Stimulated activated naive CD8-positive, alpha-beta T cell treated with anti-CD3 and anti-CD28 coated beads, Interleukin-15, amount 100 ng/mL, for 72 hours (primary cell): ENCODE results near the gene TENM4.

Experiments used
- ATAC-seq: fragments of 150-1000 bp; cut with Tn5 transposase; 2 replicates; pipeline ENCODE4 v1.10.0; 2021; ENCODE audit warnings: mild to moderate bottlenecking, moderate library complexity
- DNase-seq, 2 donors: peaks; one replicate each; pipeline ENCODE4 v3.0.0; 2021 to 2022
- H3K27ac Mint-ChIP-seq, 2 donors: one replicate each; pipeline ENCODE4 v1.8.0; 2022; ENCODE audit warnings: mild to moderate bottlenecking in 2 of 2, mixed read lengths in 2 of 2, moderate library complexity in 2 of 2
- H3K27me3 Mint-ChIP-seq: one replicate; pipeline ENCODE4 v1.8.0; 2022; ENCODE audit warnings: mixed read lengths
- H3K4me1 Mint-ChIP-seq: one replicate; pipeline ENCODE4 v1.8.0; 2022; ENCODE audit warnings: mild to moderate bottlenecking, mixed read lengths
- H3K4me3 Mint-ChIP-seq, 2 donors: one replicate each; pipeline ENCODE4 v1.8.0; 2022; ENCODE audit warnings: mild to moderate bottlenecking in 2 of 2, mixed read lengths in 2 of 2, moderate library complexity in 1 of 2
- H3K9me3 Mint-ChIP-seq, 2 donors: one replicate each; pipeline ENCODE4 v1.8.0; 2022; ENCODE audit warnings: mixed read lengths in 2 of 2

TENM4 gene

GRCh38 chr11:78973876-78974275, 467.0 kb downstream of the TENM4 start:
- Mint-ChIP-seq H3K4me3 (no peak overlapping the region), H3K27ac (no peak overlapping the region), H3K4me1 (no peaks in the 10 kb centered on the region), H3K9me3 (peaks cover 7 to 10% of the 10 kb centered on the region in 2 donors), H3K27me3 (peaks cover 11% of the 10 kb centered on the region)
- no peak for ATAC-seq
- no peak for DNase-seq

- Mint-ChIP-seq H3K27me3 (peaks cover 9% of the 10 kb centered on the region), H3K27ac (no peak overlapping the region), H3K9me3 (peaks cover 3 to 6% of the 10 kb centered on the region in 2 donors), H3K4me3 (no peak overlapping the region), H3K4me1 (no peaks in the 10 kb centered on the region)
- ATAC-seq (no peak), DNase-seq (no peak)
These were observed 468.2 kb downstream of the TENM4 start for GRCh38 chr11:78972590-78972989.

GRCh38 chr11:78972177-78972576, 468.7 kb downstream of the TENM4 start:
- DNase-seq (no peak), ATAC-seq (no peak)
- no peaks in the 10 kb centered on the region for H3K4me1 Mint-ChIP-seq
- peaks cover 0 to 2% of the 10 kb centered on the region in 2 donors for H3K9me3 Mint-ChIP-seq
- no peak overlapping the region for H3K27ac Mint-ChIP-seq
- H3K27me3 Mint-ChIP-seq, result peaks cover 5% of the 10 kb centered on the region
- H3K4me3 Mint-ChIP-seq, result no peak overlapping the region

- H3K9me3 Mint-ChIP-seq, result no peaks in the 10 kb centered on the region
- ATAC-seq (no peak), DNase-seq (no peak)
- no peaks in the 10 kb centered on the region for H3K4me1 Mint-ChIP-seq
- H3K27ac Mint-ChIP-seq, result no peak overlapping the region
- peaks cover 27% of the 10 kb centered on the region for H3K27me3 Mint-ChIP-seq
- H3K4me3 Mint-ChIP-seq, result no peak overlapping the region
These were observed 473.0 kb downstream of the TENM4 start for GRCh38 chr11:78967811-78968210.

- Mint-ChIP-seq H3K9me3 (no peaks in the 10 kb centered on the region), H3K4me3 (no peak overlapping the region), H3K27ac (no peak overlapping the region), H3K4me1 (no peaks in the 10 kb centered on the region), H3K27me3 (peaks cover 51% of the 10 kb centered on the region)
- no peak for ATAC-seq
- DNase-seq, result no peak
These were observed 475.4 kb downstream of the TENM4 start for GRCh38 chr11:78965432-78965831.

GRCh38 chr11:78961937-78962701, 478.7 kb downstream of the TENM4 start:
- no peak for DNase-seq
- no peaks in the 10 kb centered on the region for H3K9me3 Mint-ChIP-seq
- H3K27me3 Mint-ChIP-seq, result peaks cover 60% of the 10 kb centered on the region
- ATAC-seq, result no peak
- H3K4me1 Mint-ChIP-seq, result no peaks in the 10 kb centered on the region
- H3K4me3 Mint-ChIP-seq, result peak overlapping the region in 1 of 2 donors; percentile 34
- H3K27ac Mint-ChIP-seq, result no peak overlapping the region

- no peaks in the 10 kb centered on the region for H3K9me3 Mint-ChIP-seq
- H3K4me1 Mint-ChIP-seq, result no peaks in the 10 kb centered on the region
- no peak overlapping the region for H3K4me3 Mint-ChIP-seq
- H3K27me3 Mint-ChIP-seq, result peaks cover 53% of the 10 kb centered on the region
- ATAC-seq, result peak; percentile 23
- H3K27ac Mint-ChIP-seq, result no peak overlapping the region
- DNase-seq, result no peak
These were observed 479.6 kb downstream of the TENM4 start for GRCh38 chr11:78961247-78961646.

GRCh38 chr11:78958444-78958843, 482.4 kb downstream of the TENM4 start:
- DNase-seq (no peak), ATAC-seq (no peak)
- no peaks in the 10 kb centered on the region for H3K4me1 Mint-ChIP-seq
- no peaks in the 10 kb centered on the region for H3K9me3 Mint-ChIP-seq
- H3K27ac Mint-ChIP-seq, result no peak overlapping the region
- peaks cover 33% of the 10 kb centered on the region for H3K27me3 Mint-ChIP-seq
- no peak overlapping the region for H3K4me3 Mint-ChIP-seq

- no peaks in the 10 kb centered on the region for H3K4me1 Mint-ChIP-seq
- no peaks in the 10 kb centered on the region for H3K9me3 Mint-ChIP-seq
- DNase-seq (no peak), ATAC-seq (no peak)
- no peak overlapping the region for H3K4me3 Mint-ChIP-seq
- H3K27me3 Mint-ChIP-seq, result peaks cover 32% of the 10 kb centered on the region
- H3K27ac Mint-ChIP-seq, result no peak overlapping the region
These were observed 483.2 kb downstream of the TENM4 start for GRCh38 chr11:78957476-78958245.

GRCh38 chr11:78954696-78955095, 486.1 kb downstream of the TENM4 start:
- Mint-ChIP-seq H3K27ac (no peak overlapping the region), H3K4me3 (no peak overlapping the region), H3K4me1 (no peaks in the 10 kb centered on the region), H3K9me3 (no peaks in the 10 kb centered on the region), H3K27me3 (peaks cover 13% of the 10 kb centered on the region)
- DNase-seq (no peak), ATAC-seq (no peak)

- no peak for ATAC-seq
- no peak for DNase-seq
- H3K4me3 Mint-ChIP-seq, result no peak overlapping the region
- H3K4me1 Mint-ChIP-seq, result no peaks in the 10 kb centered on the region
- H3K27ac Mint-ChIP-seq, result peak overlapping the region in 1 of 2 donors; percentile 96
- no peaks in the 10 kb centered on the region for H3K9me3 Mint-ChIP-seq
- H3K27me3 Mint-ChIP-seq, result peaks cover 12% of the 10 kb centered on the region
These were observed 486.6 kb downstream of the TENM4 start for GRCh38 chr11:78954261-78954660.

GRCh38 chr11:78952890-78953289, 487.9 kb downstream of the TENM4 start:
- H3K27me3 Mint-ChIP-seq, result peaks cover 12% of the 10 kb centered on the region
- no peak for DNase-seq
- H3K9me3 Mint-ChIP-seq, result no peaks in the 10 kb centered on the region
- ATAC-seq, result no peak
- H3K4me3 Mint-ChIP-seq, result no peak overlapping the region
- no peak overlapping the region for H3K27ac Mint-ChIP-seq
- no peaks in the 10 kb centered on the region for H3K4me1 Mint-ChIP-seq

- H3K4me3 Mint-ChIP-seq, result no peak overlapping the region
- H3K4me1 Mint-ChIP-seq, result no peaks in the 10 kb centered on the region
- no peaks in the 10 kb centered on the region for H3K9me3 Mint-ChIP-seq
- DNase-seq (no peak), ATAC-seq (no peak)
- peaks cover 12% of the 10 kb centered on the region for H3K27me3 Mint-ChIP-seq
- H3K27ac Mint-ChIP-seq, result no peak overlapping the region
These were observed 488.7 kb downstream of the TENM4 start for GRCh38 chr11:78952175-78952574.

- Mint-ChIP-seq H3K9me3 (no peaks in the 10 kb centered on the region), H3K27ac (no peak overlapping the region), H3K4me1 (no peaks in the 10 kb centered on the region), H3K27me3 (peaks cover 12% of the 10 kb centered on the region), H3K4me3 (no peak overlapping the region)
- ATAC-seq (no peak), DNase-seq (no peak)
These were observed 490.7 kb downstream of the TENM4 start for GRCh38 chr11:78949976-78950690.

GRCh38 chr11:78946945-78947902, 493.6 kb downstream of the TENM4 start:
- ATAC-seq (no peak), DNase-seq (no peak)
- Mint-ChIP-seq H3K27me3 (peaks cover 7% of the 10 kb centered on the region), H3K27ac (no peak overlapping the region), H3K9me3 (no peaks in the 10 kb centered on the region), H3K4me1 (no peaks in the 10 kb centered on the region), H3K4me3 (no peak overlapping the region)
